Measurements from ENCODE around the gene CACNA2D1. TPM values are rescaled to one million over a fixed set of nuclear protein-coding genes. Genes with fewer than 3 reads are reported as not detected.

The CACNA2D1 gene
- total RNA-seq, 1 experiment from 2014 or later, result 9.8 TPM

- Histone ChIP-seq H3K4me3 (ENCODE audit: low read depth in 2 of 2, low read length in 2 of 2) (no peak overlapping the region), H3K4me1 (ENCODE audit: control insufficient read depth, insufficient read depth, low read length) (no peaks in the 10 kb centered on the region), H3K36me3 (ENCODE audit: control insufficient read depth, insufficient read depth, low read length) (no peaks in the 10 kb centered on the region), H3K9me3 (ENCODE audit: control insufficient read depth, insufficient read depth, low read depth, low read length) (no peaks in the 10 kb centered on the region), H3K27me3 (ENCODE audit: control insufficient read depth, insufficient read depth, low read length) (no peaks in the 10 kb centered on the region), H3K27ac (ENCODE audit: low read length) (no peak overlapping the region)
- TF ChIP-seq REST (IDR thresholded peaks at IDR 0.05; ENCODE audit: insufficient read depth in 1 of 2, low read depth in 2 of 2, low read length in 1 of 2) (no peak), CTCF (IDR thresholded peaks at IDR 0.05) (no peak), TCF7L2 (IDR thresholded peaks at IDR 0.05; ENCODE audit: low read depth, low read length) (no peak), SIN3A (IDR thresholded peaks at IDR 0.05; ENCODE audit: borderline replicate concordance, insufficient read depth, low read depth, low read length) (no peak), POLR2AphosphoS5 (IDR thresholded peaks at IDR 0.05; ENCODE audit: low read depth, low read length) (no peak)
- intact Hi-C loops (cut with micrococcal nuclease; ENCODE audit: unreplicated experiment), result no loop called here
- ATAC-seq (no peak), DNase-seq (ENCODE audit: low read depth, low spot score) (no peak)
- BruUV-seq (replicated peaks), result no TSS peak
- in situ Hi-C loops (cut with HindIII; ENCODE audit: low pct_unique_long_range_greater_than_20kb, low sequenced_read_pairs), result no loop called here
- ChIA-PET CTCF (no interaction called here), POLR2A (no interaction called here)
Measured at GRCh38 chr7:82035456-82035855, 408.1 kb downstream of the CACNA2D1 start.

- CTCF ChIA-PET, result no interaction called here
- in situ Hi-C loops (cut with HindIII; ENCODE audit: low pct_unique_long_range_greater_than_20kb, low sequenced_read_pairs), result no loop called here
Measured at GRCh38 chr7:82032901-82033300, 410.7 kb downstream of the CACNA2D1 start.

More at GRCh38 chr7:82032901-82033300, 410.7 kb downstream of the CACNA2D1 start:
- Histone ChIP-seq H3K9me3 (ENCODE audit: control insufficient read depth, insufficient read depth, low read depth, low read length) (no peaks in the 10 kb centered on the region), H3K4me3 (ENCODE audit: low read depth in 2 of 2, low read length in 2 of 2) (no peak overlapping the region), H3K27ac (ENCODE audit: low read length) (no peak overlapping the region), H3K4me1 (ENCODE audit: control insufficient read depth, insufficient read depth, low read length) (no peaks in the 10 kb centered on the region), H3K27me3 (ENCODE audit: control insufficient read depth, insufficient read depth, low read length) (no peaks in the 10 kb centered on the region), H3K36me3 (ENCODE audit: control insufficient read depth, insufficient read depth, low read length) (no peaks in the 10 kb centered on the region)
- TF ChIP-seq SIN3A (IDR thresholded peaks at IDR 0.05; ENCODE audit: borderline replicate concordance, insufficient read depth, low read depth, low read length), result no peak
- no peak for TF ChIP-seq TCF7L2 (IDR thresholded peaks at IDR 0.05; ENCODE audit: low read depth, low read length)
- no peak for TF ChIP-seq REST (IDR thresholded peaks at IDR 0.05; ENCODE audit: insufficient read depth in 1 of 2, low read depth in 2 of 2, low read length in 1 of 2)
- POLR2A ChIA-PET, result no interaction called here
- no TSS peak for BruUV-seq (replicated peaks)
- ATAC-seq, result no peak
- DNase-seq (ENCODE audit: low read depth, low spot score), result no peak
- intact Hi-C loops (cut with micrococcal nuclease; ENCODE audit: unreplicated experiment), result no loop called here
